HepG2 (cell line): ENCODE data around the gene PGM5. TPM values are rescaled to one million over a fixed set of nuclear protein-coding genes. Genes with fewer than 3 reads are reported as not detected.

Experiments used
- ATAC-seq: fragments of 200-7000 bp; cut with Tn5 transposase; 3 replicates; pipeline ENCODE4 v1.9.1; 2020; ENCODE audit warnings: mild to moderate bottlenecking, moderate library complexity
- BruUV-seq: library from RNA; stranded (reverse); fragments of 400-500 nt; replicated peaks from 2 replicates; lab custom pipeline; 2021; lab: Mats Ljungman, UMichigan
- CTCF ChIA-PET: fragments of 300-600 bp; formaldehyde crosslinking; extraction: SDS; loops from one replicate; lab custom pipeline; 2021; ENCODE audit warnings: low total read pairs, inconsistent platforms, low intra/inter-chr PET ratio; lab: Yijun Ruan, JAX
- POLR2A ChIA-PET: fragments of 350-600 bp; sonication (Branson Sonifier 250); formaldehyde crosslinking; loops from one replicate; lab custom pipeline; 2020; ENCODE audit warnings: antibody characterized with exemption, inconsistent platforms; lab: Yijun Ruan, JAX
- DNase-seq: peaks from one replicate; pipeline ENCODE4 v3.0.0-alpha.2; 2015; ENCODE audit warnings: low spot score
- FAIRE-seq: peaks from 3 replicates; lab custom pipeline; 2011; peaks lifted over from hg19 to GRCh38; lab: Jason Lieb, UNC
- H2AFZ ChIP-seq: one replicate; pipeline ENCODE4 v1.6.1; 2011; ENCODE audit warnings: low read length, inconsistent platforms
- H3K27ac ChIP-seq: fragments of 300-600 bp; 3 replicates; pipeline ENCODE4 v1.8.0; 2011; ENCODE audit warnings: mixed run types, mild to moderate bottlenecking, mixed read lengths, low read length, inconsistent platforms; ENCODE audit not compliant: insufficient read depth; ENCODE audit errors: extremely low read length
- H3K27me3 ChIP-seq, 2 experiments: fragments of 200-600 bp in 1 of 2; 2 replicates in 1 of 2; 3 replicates in 1 of 2; pipeline versions ENCODE4 v1.6.0 to v1.8.0; 2011; ENCODE audit warnings: low read length in 2 of 2, mild to moderate bottlenecking in 2 of 2, moderate library complexity in 2 of 2, inconsistent platforms in 1 of 2; ENCODE audit not compliant: insufficient read depth in 2 of 2, control insufficient read depth in 1 of 2
- H3K36me3 ChIP-seq, 2 experiments: fragments of 200-600 bp in 1 of 2; replicated peaks in 1 of 2; 2 replicates in 1 of 2; 3 replicates in 1 of 2; pipeline versions ENCODE4 v1.5.1 to v1.8.0; 2011; ENCODE audit warnings: low read length in 2 of 2, inconsistent platforms in 1 of 2; ENCODE audit not compliant: insufficient read depth in 2 of 2, control insufficient read depth in 1 of 2
- H3K4me1 ChIP-seq: 2 replicates; pipeline ENCODE4 v1.5.1; 2012; ENCODE audit warnings: low read length, inconsistent platforms; ENCODE audit not compliant: insufficient read depth
- H3K4me2 ChIP-seq: 2 replicates; pipeline ENCODE4 v1.6.0; 2011; ENCODE audit warnings: low read depth, low read length, inconsistent platforms
- H3K4me3 ChIP-seq, 3 experiments: fragments of 200-600 bp in 1 of 3; sonication (generic), shearing (Covaris generic) in 1 of 3; replicated peaks in 1 of 3; 2 replicates each; pipeline ENCODE4 v1.5.1; 2011 to 2016; ENCODE audit warnings: low read length in 3 of 3, inconsistent platforms in 2 of 3, low read depth in 2 of 3, mild to moderate bottlenecking in 2 of 3, control low read depth in 1 of 3, mixed read lengths in 1 of 3; ENCODE audit not compliant: insufficient read depth in 1 of 3
- H3K79me2 ChIP-seq: one replicate; pipeline ENCODE4 v1.6.1; 2011; ENCODE audit warnings: low read length, inconsistent platforms; ENCODE audit not compliant: insufficient read depth
- H3K9ac ChIP-seq: 2 replicates; pipeline ENCODE4 v1.6.0; 2011; ENCODE audit warnings: mild to moderate bottlenecking, low read depth, low read length, inconsistent platforms; ENCODE audit not compliant: insufficient read depth
- H3K9me3 ChIP-seq: 2 replicates; pipeline ENCODE4 v1.5.1; 2012; ENCODE audit warnings: mild to moderate bottlenecking, low read length
- H4K20me1 ChIP-seq: 2 replicates; pipeline ENCODE4 v1.6.0; 2011; ENCODE audit warnings: inconsistent platforms, mild to moderate bottlenecking, low read length, moderate library complexity; ENCODE audit not compliant: insufficient read depth
- CEBPG ChIP-seq: IDR thresholded peaks from 2 replicates; pipeline ENCODE4 v1.6.1; 2016
- E2F1 ChIP-seq: sonication (generic); formaldehyde crosslinking; IDR thresholded peaks from 2 replicates; pipeline ENCODE4 v1.5.0; 2020; ENCODE audit warnings: missing genetic modification reagents
- HMG20A ChIP-seq: IDR thresholded peaks from 2 replicates; pipeline ENCODE4 v1.6.1; 2016; ENCODE audit warnings: borderline replicate concordance
- MAFG ChIP-seq: sonication (generic); formaldehyde crosslinking; IDR thresholded peaks from 2 replicates; pipeline ENCODE4 v1.5.1; 2020; ENCODE audit warnings: mild to moderate bottlenecking, missing genetic modification reagents
- NFIB ChIP-seq: sonication (generic); formaldehyde crosslinking; IDR thresholded peaks from 2 replicates; pipeline ENCODE4 v1.9.0; 2021; ENCODE audit warnings: missing genetic modification reagents, mild to moderate bottlenecking, borderline replicate concordance
- SKI ChIP-seq: fragments of 450-650 bp; IDR thresholded peaks from one replicate; pipeline ENCODE4 v1.6.1; 2018; ENCODE audit warnings: mild to moderate bottlenecking; ENCODE audit not compliant: partially characterized antibody
- SP4 ChIP-seq: sonication (generic); formaldehyde crosslinking; IDR thresholded peaks from 2 replicates; pipeline ENCODE4 v1.8.1; 2023; ENCODE audit warnings: mild to moderate bottlenecking, missing genetic modification reagents
- YY1 ChIP-seq: IDR thresholded peaks from 2 replicates; pipeline ENCODE4 v1.6.1; 2011; ENCODE audit warnings: low read length, low read depth, moderate library complexity, mild to moderate bottlenecking; ENCODE audit not compliant: insufficient read depth, insufficient replicate concordance
- ZNF230 ChIP-seq: sonication (generic); formaldehyde crosslinking; IDR thresholded peaks from 2 replicates; pipeline ENCODE4 v1.4.0; 2020; ENCODE audit warnings: mild to moderate bottlenecking, missing genetic modification reagents
- ZNF615 ChIP-seq: sonication (generic); formaldehyde crosslinking; IDR thresholded peaks from 2 replicates; pipeline ENCODE4 v1.5.0; 2020; ENCODE audit warnings: mild to moderate bottlenecking, missing genetic modification reagents, borderline replicate concordance
- ZNF761 ChIP-seq: sonication (generic); formaldehyde crosslinking; conservative IDR thresholded peaks from 2 replicates; pipeline ENCODE4 v1.4.0; 2020; ENCODE audit warnings: mild to moderate bottlenecking, missing genetic modification reagents
- ZNF775 ChIP-seq: sonication (generic); formaldehyde crosslinking; IDR thresholded peaks from 2 replicates; pipeline ENCODE4 v1.4.0; 2020; ENCODE audit warnings: missing genetic modification reagents, mild to moderate bottlenecking, moderate library complexity, borderline replicate concordance
- in situ Hi-C: cut with HindIII; loops from 2 replicates; pipeline ENCODE4 v1.10.0; 2017; ENCODE audit warnings: low pct_unique_long_range_greater_than_20kb; ENCODE audit not compliant: extremely low pct_ligation_motif_present
- intact Hi-C: fragments of 100-400 bp; cut with micrococcal nuclease; formaldehyde crosslinking; loops from one replicate; pipeline ENCODE4 v1.10.0; 2022; ENCODE audit not compliant: unreplicated experiment
- polyA plus RNA-seq, 8 experiments: library from polyadenylated mRNA; depleted of rRNA in 3 of 8; stranded (reverse) in 7 of 8; unstranded in 1 of 8; fragments of >200 nt; fragmentation: Illumina TruSeq in 4 of 8; extraction: Trizol in 4 of 8; gene quantifications; 2 replicates each; pipeline versions ENCODE4 v1.2.1 to v1.2.3, GENCODE V29; 2011 to 2016; ENCODE audit warnings: low read depth in 4 of 8, missing spikeins in 1 of 8, mixed read lengths in 1 of 8; ENCODE audit not compliant: insufficient read depth in 1 of 8
- total RNA-seq, 5 experiments: library from RNA; depleted of rRNA; stranded (reverse); fragments of >200 nt; fragmentation: Illumina TruSeq; extraction: Trizol; gene quantifications; 2 replicates each; pipeline ENCODE4 v1.2.3, GENCODE V29; 2016; ENCODE audit warnings: low read depth in 1 of 5
- TF ChIP-seq, protein P1 (sequence below): sonication (generic); formaldehyde crosslinking; IDR thresholded peaks from 2 replicates; pipeline ENCODE4 v1.4.0; 2020; ENCODE audit warnings: low read depth, missing genetic modification reagents
- TF ChIP-seq, protein P2 (sequence below): fragments of 450-650 bp; IDR thresholded peaks from 2 replicates; pipeline ENCODE4 v1.6.1; 2017
- TF ChIP-seq, protein P3 (sequence below): sonication (generic); formaldehyde crosslinking; IDR thresholded peaks from 2 replicates; pipeline ENCODE4 v1.4.0; 2020; ENCODE audit warnings: missing genetic modification reagents

The PGM5 gene
- total and polyA plus RNA-seq, 2 of the 13 experiments (the other 11 are each of a cell fraction or from before 2014, with no cell fraction given), result not detected

- TF ChIP-seq MAFG (CRISPR knock-in tag) (no peak), E2F1 (no peak), HMG20A (CRISPR knock-in tag) (no peak), ZNF230 (CRISPR knock-in tag) (no peak)
- TF ChIP-seq, protein P1, sequence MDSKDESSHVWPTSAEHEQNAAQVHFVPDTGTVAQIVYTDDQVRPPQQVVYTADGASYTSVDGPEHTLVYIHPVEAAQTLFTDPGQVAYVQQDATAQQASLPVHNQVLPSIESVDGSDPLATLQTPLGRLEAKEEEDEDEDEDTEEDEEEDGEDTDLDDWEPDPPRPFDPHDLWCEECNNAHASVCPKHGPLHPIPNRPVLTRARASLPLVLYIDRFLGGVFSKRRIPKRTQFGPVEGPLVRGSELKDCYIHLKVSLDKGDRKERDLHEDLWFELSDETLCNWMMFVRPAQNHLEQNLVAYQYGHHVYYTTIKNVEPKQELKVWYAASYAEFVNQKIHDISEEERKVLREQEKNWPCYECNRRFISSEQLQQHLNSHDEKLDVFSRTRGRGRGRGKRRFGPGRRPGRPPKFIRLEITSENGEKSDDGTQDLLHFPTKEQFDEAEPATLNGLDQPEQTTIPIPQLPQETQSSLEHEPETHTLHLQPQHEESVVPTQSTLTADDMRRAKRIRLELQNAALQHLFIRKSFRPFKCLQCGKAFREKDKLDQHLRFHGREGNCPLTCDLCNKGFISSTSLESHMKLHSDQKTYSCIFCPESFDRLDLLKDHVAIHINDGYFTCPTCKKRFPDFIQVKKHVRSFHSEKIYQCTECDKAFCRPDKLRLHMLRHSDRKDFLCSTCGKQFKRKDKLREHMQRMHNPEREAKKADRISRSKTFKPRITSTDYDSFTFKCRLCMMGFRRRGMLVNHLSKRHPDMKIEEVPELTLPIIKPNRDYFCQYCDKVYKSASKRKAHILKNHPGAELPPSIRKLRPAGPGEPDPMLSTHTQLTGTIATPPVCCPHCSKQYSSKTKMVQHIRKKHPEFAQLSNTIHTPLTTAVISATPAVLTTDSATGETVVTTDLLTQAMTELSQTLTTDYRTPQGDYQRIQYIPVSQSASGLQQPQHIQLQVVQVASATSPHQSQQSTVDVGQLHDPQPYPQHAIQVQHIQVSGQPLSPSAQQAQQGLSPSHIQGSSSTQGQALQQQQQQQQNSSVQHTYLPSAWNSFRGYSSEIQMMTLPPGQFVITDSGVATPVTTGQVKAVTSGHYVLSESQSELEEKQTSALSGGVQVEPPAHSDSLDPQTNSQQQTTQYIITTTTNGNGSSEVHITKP (CRISPR knock-in tag), result no peak
These were observed 138.8 kb downstream of the PGM5 start (continued) for GRCh38 chr9:68495247-68495646.

DNA sequence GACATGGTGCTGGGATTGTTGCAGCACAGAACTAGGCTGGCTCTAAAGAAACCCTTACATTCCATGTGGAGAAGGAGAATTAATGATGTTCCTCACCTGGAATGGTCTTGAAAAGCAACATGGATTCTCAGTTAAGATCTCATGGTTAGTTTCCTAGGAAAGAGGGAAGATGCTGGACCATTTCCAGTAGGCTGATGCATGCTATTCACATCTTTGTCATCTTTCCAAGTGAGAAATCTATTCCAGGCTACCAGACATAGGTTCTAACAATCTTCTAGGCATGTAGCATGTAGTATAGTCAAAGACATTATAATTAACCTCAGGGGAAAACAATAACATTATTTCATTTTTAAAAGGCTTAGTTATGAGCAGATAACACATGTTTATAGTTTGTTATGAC, 139.9 kb downstream of the PGM5 start:
- ChIA-PET CTCF (no interaction called here), POLR2A (no interaction called here)
- H3K27ac ChIP-seq, result no peak overlapping the region
- no peaks in the 10 kb centered on the region for H3K36me3 ChIP-seq
- no TSS peak for BruUV-seq
- H3K4me3 ChIP-seq, result no peak overlapping the region
- H3K9ac ChIP-seq, result no peak overlapping the region
- no peaks in the 10 kb centered on the region for H3K9me3 ChIP-seq
- H2AFZ ChIP-seq, result no peak overlapping the region
- H3K4me2 ChIP-seq, result no peak overlapping the region
- DNase-seq, result no peak
- H3K79me2 ChIP-seq, result no peaks in the 10 kb centered on the region
- no peak for ATAC-seq
- no peak for FAIRE-seq
- H3K4me1 ChIP-seq, result peaks cover 19% of the 10 kb centered on the region
- in situ Hi-C loops, result no loop called here
- H3K27me3 ChIP-seq, result peaks cover 0 to 3% of the 10 kb centered on the region in 2 experiments; a peak in 1 of 5 replicates
- H4K20me1 ChIP-seq, result no peaks in the 10 kb centered on the region
- intact Hi-C loops, result no loop called here
- TF ChIP-seq ZNF615 (no peak), YY1 (no peak), ZNF775 (CRISPR knock-in tag) (no peak), SP4 (CRISPR knock-in tag) (no peak), SKI (no peak), NFIB (CRISPR knock-in tag) (no peak), CEBPG (CRISPR knock-in tag) (no peak), ZNF761 (CRISPR knock-in tag) (no peak)
- TF ChIP-seq, protein P2, sequence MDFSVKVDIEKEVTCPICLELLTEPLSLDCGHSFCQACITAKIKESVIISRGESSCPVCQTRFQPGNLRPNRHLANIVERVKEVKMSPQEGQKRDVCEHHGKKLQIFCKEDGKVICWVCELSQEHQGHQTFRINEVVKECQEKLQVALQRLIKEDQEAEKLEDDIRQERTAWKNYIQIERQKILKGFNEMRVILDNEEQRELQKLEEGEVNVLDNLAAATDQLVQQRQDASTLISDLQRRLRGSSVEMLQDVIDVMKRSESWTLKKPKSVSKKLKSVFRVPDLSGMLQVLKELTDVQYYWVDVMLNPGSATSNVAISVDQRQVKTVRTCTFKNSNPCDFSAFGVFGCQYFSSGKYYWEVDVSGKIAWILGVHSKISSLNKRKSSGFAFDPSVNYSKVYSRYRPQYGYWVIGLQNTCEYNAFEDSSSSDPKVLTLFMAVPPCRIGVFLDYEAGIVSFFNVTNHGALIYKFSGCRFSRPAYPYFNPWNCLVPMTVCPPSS, result no peak
- TF ChIP-seq, protein P3, sequence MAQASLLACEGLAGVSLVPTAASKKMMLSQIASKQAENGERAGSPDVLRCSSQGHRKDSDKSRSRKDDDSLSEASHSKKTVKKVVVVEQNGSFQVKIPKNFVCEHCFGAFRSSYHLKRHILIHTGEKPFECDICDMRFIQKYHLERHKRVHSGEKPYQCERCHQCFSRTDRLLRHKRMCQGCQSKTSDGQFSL, result no peak
